Naive B cell (primary cell): Measurements from ENCODE around the gene SPDYE4. TPM values are rescaled to one million over a fixed set of nuclear protein-coding genes. Genes with fewer than 3 reads are reported as not detected.

ENCODE experiments used
- ATAC-seq, 2 donors: fragments of 150-1000 bp; cut with Tn5 transposase; 2 replicates each; pipeline ENCODE4 v1.10.0; 2021; ENCODE audit warnings: low read depth in 2 of 2, mild to moderate bottlenecking in 2 of 2, moderate library complexity in 2 of 2
- DNase-seq: peaks from one replicate; pipeline ENCODE4 v3.0.0; 2022
- H3K27ac Mint-ChIP-seq, 6 donors: one replicate each; pipeline ENCODE4 v1.8.0; 2020 to 2022; ENCODE audit warnings: mild to moderate bottlenecking in 6 of 6, mixed read lengths in 6 of 6, moderate library complexity in 5 of 6, inconsistent platforms in 2 of 6
- H3K27me3 Mint-ChIP-seq, 3 donors: one replicate each; pipeline ENCODE4 v1.8.0; 2021 to 2022; ENCODE audit warnings: mixed read lengths in 3 of 3, mild to moderate bottlenecking in 1 of 3
- H3K36me3 Mint-ChIP-seq, 2 donors: one replicate each; pipeline ENCODE4 v1.8.0; 2020 to 2022; ENCODE audit warnings: mixed read lengths in 2 of 2, inconsistent platforms in 1 of 2, mild to moderate bottlenecking in 1 of 2
- H3K4me1 Mint-ChIP-seq, 3 donors: one replicate each; pipeline ENCODE4 v1.8.0; 2020 to 2022; ENCODE audit warnings: mixed read lengths in 3 of 3, inconsistent platforms in 1 of 3, mild to moderate bottlenecking in 1 of 3, moderate library complexity in 1 of 3
- H3K4me3 Mint-ChIP-seq, 8 donors: one replicate each; pipeline ENCODE4 v1.8.0; 2020 to 2022; ENCODE audit warnings: mild to moderate bottlenecking in 8 of 8, mixed read lengths in 8 of 8, moderate library complexity in 8 of 8, inconsistent platforms in 2 of 8
- H3K9me3 Mint-ChIP-seq, 7 donors: one replicate each; pipeline ENCODE4 v1.8.0; 2020 to 2022; ENCODE audit warnings: mixed read lengths in 7 of 7, mild to moderate bottlenecking in 5 of 7, inconsistent platforms in 2 of 7, moderate library complexity in 1 of 7
- polyA plus RNA-seq, 6 donors: library from polyadenylated mRNA; unstranded; fragments of 300-500 nt; fragmentation: Illumina TruSeq; gene quantifications; one replicate each; pipeline ENCODE4 v1.2.3, GENCODE V29; 2021; ENCODE audit warnings: low read depth in 6 of 6

SPDYE4 gene
- polyA plus RNA-seq, 6 donors from 2014 or later: not detected

DNA sequence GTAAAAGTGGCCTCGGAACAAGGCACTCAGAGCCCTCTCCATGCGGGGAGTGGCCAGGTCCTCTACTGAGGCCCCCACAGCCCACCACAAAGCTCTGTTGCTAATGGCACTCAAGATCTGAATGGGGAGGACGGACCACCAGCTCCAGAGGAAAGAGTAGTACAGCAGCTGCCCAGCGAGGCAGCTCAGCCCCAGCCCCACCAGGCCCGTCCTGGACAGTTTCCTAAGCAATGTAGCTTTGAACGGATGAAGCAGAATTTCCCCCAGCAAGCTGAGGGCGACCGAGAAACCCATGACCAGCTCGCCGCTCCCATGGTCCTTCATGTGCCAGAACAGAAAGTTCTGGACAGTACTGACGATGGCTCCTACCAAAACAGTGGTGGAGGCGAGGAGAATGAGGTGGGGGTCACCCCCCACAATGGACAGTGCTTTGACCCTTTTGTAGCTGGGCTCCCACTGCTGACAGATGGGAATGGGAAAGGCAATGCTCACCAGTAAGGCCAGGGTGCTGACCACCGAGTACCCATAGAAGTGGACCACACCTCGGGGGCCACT lies 39.4 kb upstream of the SPDYE4 start:
- Mint-ChIP-seq H3K4me1 (peaks cover 9 to 28% (median 10%) of the 10 kb centered on the region in 3 donors), H3K36me3 (no peaks in the 10 kb centered on the region), H3K9me3 (no peaks in the 10 kb centered on the region), H3K4me3 (peak overlapping the region in 1 of 8 donors; percentile 42), H3K27me3 (no peaks in the 10 kb centered on the region), H3K27ac (peak overlapping the region in 1 of 6 donors; percentile 28)
- no peak for ATAC-seq
- no peak for DNase-seq

GRCh38 chr17:8794636-8795035 lies 36.3 kb upstream of the SPDYE4 start:
- peaks cover 6 to 18% (median 7%) of the 10 kb centered on the region in 3 donors for H3K4me1 Mint-ChIP-seq
- peaks cover 0 to 5% (median 0%) of the 10 kb centered on the region in 7 donors for H3K9me3 Mint-ChIP-seq
- no peaks in the 10 kb centered on the region for H3K36me3 Mint-ChIP-seq
- H3K27ac Mint-ChIP-seq: peak overlapping the region in 2 of 6 donors; percentile 49 to 56
- no peak for DNase-seq
- ATAC-seq: no peak
- peak overlapping the region in 2 of 8 donors; percentile 36 to 40 for H3K4me3 Mint-ChIP-seq
- H3K27me3 Mint-ChIP-seq: peaks cover 4 to 6% (median 5%) of the 10 kb centered on the region in 3 donors

- Mint-ChIP-seq H3K36me3 (no peaks in the 10 kb centered on the region), H3K27ac (peak overlapping the region in 2 of 6 donors; percentile 1), H3K27me3 (peaks cover 4 to 10% (median 9%) of the 10 kb centered on the region in 3 donors), H3K9me3 (peaks cover 0 to 5% (median 0%) of the 10 kb centered on the region in 7 donors), H3K4me3 (no peak overlapping the region), H3K4me1 (peaks cover 6 to 17% (median 7%) of the 10 kb centered on the region in 3 donors)
- ATAC-seq (no peak), DNase-seq (no peak)
Measured at GRCh38 chr17:8793649-8794048, 35.3 kb upstream of the SPDYE4 start.

DNA sequence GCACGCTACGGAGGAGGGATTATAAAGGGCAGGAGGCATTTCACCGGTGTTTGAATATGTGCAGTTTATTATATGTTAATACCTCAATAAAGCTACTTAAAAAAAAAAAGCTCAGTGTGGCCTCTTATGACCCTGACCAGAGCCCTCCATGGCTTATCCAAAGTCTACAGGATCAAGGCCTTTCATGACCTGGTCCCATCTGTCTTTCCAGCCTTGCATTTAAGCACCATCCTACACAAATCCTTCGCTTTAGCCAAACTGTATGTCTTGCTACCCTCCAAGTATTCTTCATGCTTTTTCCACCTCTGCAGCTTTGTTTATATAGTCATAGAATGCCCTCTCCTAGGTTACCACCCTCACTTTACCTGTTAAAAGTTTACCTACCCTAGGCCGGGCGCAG lies 34.3 kb upstream of the SPDYE4 start:
- H3K9me3 Mint-ChIP-seq: peaks cover 0 to 5% (median 0%) of the 10 kb centered on the region in 7 donors
- H3K27me3 Mint-ChIP-seq: peaks cover 4 to 10% (median 9%) of the 10 kb centered on the region in 3 donors
- no peaks in the 10 kb centered on the region for H3K36me3 Mint-ChIP-seq
- H3K27ac Mint-ChIP-seq: peak overlapping the region in 1 of 6 donors; percentile 28
- ATAC-seq (no peak), DNase-seq (no peak)
- peak overlapping the region in 1 of 8 donors; percentile 47 for H3K4me3 Mint-ChIP-seq
- H3K4me1 Mint-ChIP-seq: peaks cover 6 to 17% (median 7%) of the 10 kb centered on the region in 3 donors

- Mint-ChIP-seq H3K4me3 (no peak overlapping the region), H3K27ac (peak overlapping the region in 1 of 6 donors; percentile 10), H3K36me3 (no peaks in the 10 kb centered on the region), H3K4me1 (peaks cover 6 to 17% (median 7%) of the 10 kb centered on the region in 3 donors), H3K27me3 (peaks cover 4 to 10% (median 9%) of the 10 kb centered on the region in 3 donors), H3K9me3 (peaks cover 0 to 5% (median 0%) of the 10 kb centered on the region in 7 donors)
- ATAC-seq (no peak), DNase-seq (no peak)
Measured at GRCh38 chr17:8791910-8792270, 33.5 kb upstream of the SPDYE4 start.

DNA sequence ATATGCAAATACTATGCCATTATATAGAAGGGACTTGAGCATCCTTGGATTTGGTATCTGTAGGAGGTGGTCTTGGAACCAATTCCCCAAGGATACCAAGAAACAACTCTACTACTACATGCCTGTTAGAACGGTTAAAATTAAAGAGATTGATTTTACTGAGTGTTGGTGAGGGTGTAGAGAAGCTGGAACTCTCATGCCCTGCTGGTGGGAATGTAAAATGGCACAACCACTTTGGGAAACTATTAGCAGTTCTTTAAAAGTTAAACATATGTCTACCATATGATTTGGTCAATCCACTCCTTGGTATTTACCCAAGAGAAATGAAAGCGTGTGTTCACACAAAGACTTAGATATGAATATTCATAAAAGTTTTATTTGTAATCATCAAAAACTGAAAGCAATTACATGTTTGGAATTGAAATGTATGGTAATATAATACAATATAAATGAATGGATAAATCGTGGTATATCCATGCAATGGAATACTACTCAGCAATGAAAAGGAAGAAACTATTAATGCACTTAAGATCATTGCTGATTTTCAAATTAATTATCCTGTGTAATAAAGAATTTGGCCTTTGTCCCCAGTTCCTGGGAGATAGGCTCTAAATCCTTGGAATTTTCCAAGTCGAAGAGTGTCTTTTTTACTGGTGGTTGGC lies 33.0 kb upstream of the SPDYE4 start:
- no peak overlapping the region for H3K4me3 Mint-ChIP-seq
- no peaks in the 10 kb centered on the region for H3K36me3 Mint-ChIP-seq
- no peak overlapping the region for H3K27ac Mint-ChIP-seq
- peaks cover 0 to 5% (median 0%) of the 10 kb centered on the region in 7 donors for H3K9me3 Mint-ChIP-seq
- H3K27me3 Mint-ChIP-seq: peaks cover 4 to 10% (median 9%) of the 10 kb centered on the region in 3 donors
- H3K4me1 Mint-ChIP-seq: peaks cover 6 to 17% (median 7%) of the 10 kb centered on the region in 3 donors
- DNase-seq: no peak
- no peak for ATAC-seq

GRCh38 chr17:8789743-8790142 lies 31.4 kb upstream of the SPDYE4 start:
- peaks cover 4 to 10% (median 9%) of the 10 kb centered on the region in 3 donors for H3K27me3 Mint-ChIP-seq
- DNase-seq (no peak), ATAC-seq (no peak)
- H3K27ac Mint-ChIP-seq: peak overlapping the region in 1 of 6 donors; percentile 4
- peaks cover 6 to 12% (median 11%) of the 10 kb centered on the region in 3 donors for H3K4me1 Mint-ChIP-seq
- H3K4me3 Mint-ChIP-seq: no peak overlapping the region
- no peaks in the 10 kb centered on the region for H3K36me3 Mint-ChIP-seq
- H3K9me3 Mint-ChIP-seq: peaks cover 0 to 5% (median 0%) of the 10 kb centered on the region in 7 donors

DNA sequence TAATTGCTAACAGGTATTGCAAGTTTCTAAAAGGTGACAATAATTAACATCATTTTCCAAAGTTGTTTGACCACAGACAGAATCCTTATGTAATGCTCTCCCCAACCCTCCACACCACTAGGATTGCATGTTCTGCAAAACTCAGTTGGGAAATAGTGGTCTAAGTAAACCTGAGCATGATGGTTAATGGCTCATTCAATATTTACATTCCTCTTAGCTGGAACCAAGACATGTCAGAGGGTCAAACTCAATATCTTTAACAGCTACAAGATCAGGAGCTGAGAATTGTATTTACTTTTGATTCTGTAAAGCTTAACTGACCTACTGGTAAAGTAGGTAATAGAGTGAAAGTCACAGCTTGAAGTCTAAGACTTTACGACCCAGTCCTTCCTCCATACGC lies 30.7 kb upstream of the SPDYE4 start:
- no peak for DNase-seq
- no peak for ATAC-seq
- Mint-ChIP-seq H3K4me3 (no peak overlapping the region), H3K27me3 (peaks cover 4 to 10% (median 9%) of the 10 kb centered on the region in 3 donors), H3K4me1 (peaks cover 6 to 12% (median 7%) of the 10 kb centered on the region in 3 donors), H3K27ac (no peak overlapping the region), H3K36me3 (no peaks in the 10 kb centered on the region), H3K9me3 (peaks cover 0 to 5% (median 0%) of the 10 kb centered on the region in 7 donors)

DNA sequence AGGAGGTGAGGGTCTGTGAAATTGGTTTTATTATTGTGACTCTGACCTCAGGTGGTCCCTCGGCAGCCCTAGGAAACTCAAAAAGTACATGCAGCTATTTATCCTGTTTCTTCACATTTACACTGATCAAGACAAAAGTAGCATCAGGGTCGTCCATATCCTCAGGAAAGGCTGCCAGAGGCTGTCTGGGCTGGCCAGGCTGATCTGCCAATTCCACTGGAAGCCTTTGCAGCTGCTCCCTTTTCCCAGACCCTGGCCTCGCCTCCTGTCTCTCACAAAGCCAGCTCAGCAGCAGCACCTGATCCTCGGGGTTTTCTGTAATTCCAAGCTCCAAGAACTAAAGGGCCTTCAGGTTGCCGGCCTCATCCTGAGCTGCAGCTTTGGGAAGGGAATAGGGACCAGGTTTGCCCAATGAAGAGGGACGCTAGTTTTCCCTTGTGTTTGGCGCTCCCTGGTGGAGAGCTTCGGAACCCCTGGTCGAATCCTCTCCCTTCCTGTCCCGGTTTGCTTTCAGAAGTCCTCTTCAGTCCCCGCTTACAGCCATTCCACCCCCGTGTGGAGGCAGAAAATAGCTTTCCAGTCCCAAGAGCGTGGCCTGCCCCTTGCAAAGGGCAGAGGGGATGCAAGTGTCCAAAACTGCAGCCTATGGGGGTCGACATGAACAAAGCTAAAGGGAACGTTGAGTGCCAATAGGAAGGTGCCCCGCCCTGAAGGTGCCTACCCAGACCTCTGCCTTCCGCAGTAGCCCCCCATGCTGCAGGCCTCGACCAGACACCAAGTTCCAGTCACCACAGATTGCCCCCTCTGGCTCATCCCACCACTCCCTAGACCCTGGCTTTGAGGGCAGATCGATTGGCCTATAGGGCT lies 27.4 kb upstream of the SPDYE4 start:
- peak; percentile 34 for DNase-seq
- Mint-ChIP-seq H3K36me3 (no peaks in the 10 kb centered on the region), H3K4me1 (peaks cover 0 to 6% (median 0%) of the 10 kb centered on the region in 3 donors), H3K27me3 (peaks cover 3 to 10% (median 9%) of the 10 kb centered on the region in 3 donors), H3K9me3 (peaks cover 0 to 4% (median 0%) of the 10 kb centered on the region in 7 donors), H3K27ac (no peak overlapping the region), H3K4me3 (peak overlapping the region in 1 of 8 donors; percentile 63)
- ATAC-seq: peak in 1 of 2 donors; percentile 36

- Mint-ChIP-seq H3K9me3 (peaks cover 0 to 7% (median 3%) of the 10 kb centered on the region in 7 donors), H3K36me3 (no peaks in the 10 kb centered on the region), H3K4me3 (no peak overlapping the region), H3K4me1 (peaks cover 0 to 6% (median 0%) of the 10 kb centered on the region in 3 donors), H3K27me3 (peaks cover 0 to 16% (median 6%) of the 10 kb centered on the region in 3 donors), H3K27ac (peak overlapping the region in 1 of 6 donors; percentile 90)
- ATAC-seq: no peak
- no peak for DNase-seq
Measured at GRCh38 chr17:8782176-8782575, 23.8 kb upstream of the SPDYE4 start.

GRCh38 chr17:8781776-8782175 lies 23.4 kb upstream of the SPDYE4 start:
- H3K9me3 Mint-ChIP-seq: peaks cover 0 to 11% (median 3%) of the 10 kb centered on the region in 7 donors
- H3K4me1 Mint-ChIP-seq: peaks cover 0 to 6% (median 0%) of the 10 kb centered on the region in 3 donors
- no peak for ATAC-seq
- H3K27me3 Mint-ChIP-seq: peaks cover 0 to 20% (median 8%) of the 10 kb centered on the region in 3 donors
- DNase-seq: no peak
- H3K4me3 Mint-ChIP-seq: no peak overlapping the region
- no peaks in the 10 kb centered on the region for H3K36me3 Mint-ChIP-seq
- H3K27ac Mint-ChIP-seq: no peak overlapping the region

DNA sequence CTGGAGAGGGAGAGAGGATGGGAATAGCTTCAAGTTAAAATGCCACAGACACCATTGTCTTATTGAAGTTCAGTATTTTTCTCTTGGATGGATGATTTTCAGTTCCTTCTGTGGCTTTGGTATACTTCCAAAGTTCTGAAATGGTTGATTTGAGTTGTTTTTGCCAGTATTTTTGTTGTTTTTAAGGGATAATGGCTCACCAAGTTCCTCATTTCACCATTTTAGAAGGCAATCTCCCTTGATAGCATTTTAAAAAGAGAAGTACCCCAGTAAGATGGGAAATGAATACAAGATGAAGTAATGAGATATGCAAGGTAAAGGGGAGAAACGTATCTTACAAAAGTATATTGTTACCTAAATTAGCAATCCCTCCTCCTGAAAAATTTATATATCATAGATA lies 18.5 kb upstream of the SPDYE4 start:
- no peak for ATAC-seq
- Mint-ChIP-seq H3K27me3 (peaks cover 12 to 48% (median 39%) of the 10 kb centered on the region in 3 donors), H3K27ac (peak overlapping the region in 1 of 6 donors; percentile 44), H3K36me3 (peaks cover 5 to 8% of the 10 kb centered on the region in 2 donors), H3K4me3 (no peak overlapping the region), H3K4me1 (no peaks in the 10 kb centered on the region), H3K9me3 (peaks cover 0 to 38% (median 18%) of the 10 kb centered on the region in 7 donors)
- no peak for DNase-seq

DNA sequence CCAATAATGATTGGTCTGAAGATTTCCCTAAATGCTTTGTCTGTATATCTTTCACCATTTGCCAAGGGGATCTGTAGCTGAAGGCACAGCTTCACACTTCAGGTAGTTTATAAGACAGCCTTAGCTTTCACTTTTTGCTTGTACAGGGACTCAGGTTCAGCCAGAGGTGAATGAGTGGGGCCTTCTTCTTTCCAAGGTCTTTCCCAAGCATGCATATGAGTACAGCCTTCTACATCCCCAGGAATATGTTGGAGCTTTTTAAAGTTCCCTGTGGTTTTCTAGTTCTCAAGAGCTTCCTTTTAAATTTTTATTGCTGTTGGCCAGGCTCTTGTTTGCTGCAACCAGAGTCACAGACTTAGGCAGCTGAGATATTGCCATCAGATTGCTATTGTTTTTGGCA lies 17.9 kb upstream of the SPDYE4 start:
- no peaks in the 10 kb centered on the region for H3K4me1 Mint-ChIP-seq
- DNase-seq: no peak
- peaks cover 0 to 38% (median 18%) of the 10 kb centered on the region in 7 donors for H3K9me3 Mint-ChIP-seq
- ATAC-seq: no peak
- H3K27ac Mint-ChIP-seq: no peak overlapping the region
- H3K36me3 Mint-ChIP-seq: peaks cover 5 to 8% of the 10 kb centered on the region in 2 donors
- no peak overlapping the region for H3K4me3 Mint-ChIP-seq
- peaks cover 12 to 48% (median 40%) of the 10 kb centered on the region in 3 donors for H3K27me3 Mint-ChIP-seq
